Midbrain (tissue), 1 donor: ENCODE data around the gene IP6K2.

Experiments
- DNase-seq: peaks from one replicate; lab custom pipeline; 2025; lab: John Stamatoyannopoulos, UW

IP6K2 gene

GRCh38 chr3:48639944-48640606, 76.9 kb downstream of the IP6K2 start:
- no peak for DNase-seq
